GM12878 (cell line): ENCODE measurements around the gene MYO7B.

Experiments used
- CTCF ChIP-seq, 3 experiments: IDR thresholded peaks in 2 of 3; conservative IDR thresholded peaks in 1 of 3; 2 replicates each; pipeline ENCODE4 v1.5.1; 2011; ENCODE audit warnings: low read depth in 3 of 3, low read length in 3 of 3, mild to moderate bottlenecking in 3 of 3, control low read depth in 2 of 3, moderate library complexity in 2 of 3, inconsistent platforms in 1 of 3, mixed read lengths in 1 of 3; ENCODE audit not compliant: control insufficient read depth in 2 of 3, insufficient read depth in 1 of 3; ENCODE audit errors: extremely low read depth in 1 of 3
- FOS ChIP-seq: IDR thresholded peaks from 3 replicates; pipeline ENCODE4 v1.6.1; 2011; ENCODE audit warnings: borderline replicate concordance; ENCODE audit not compliant: insufficient read length; ENCODE audit errors: extremely low read depth
- HDAC6 ChIP-seq: fragments of 200-600 bp; sonication (generic); IDR thresholded peaks from one replicate; pipeline ENCODE4 v1.8.0; 2017; ENCODE audit warnings: antibody characterized with exemption; ENCODE audit not compliant: unreplicated experiment
- YBX1 ChIP-seq: fragments of 450-650 bp; IDR thresholded peaks from 2 replicates; pipeline ENCODE4 v1.6.1; 2016; ENCODE audit warnings: antibody characterized with exemption
- YY1 ChIP-seq: IDR thresholded peaks from 2 replicates; pipeline ENCODE4 v1.6.1; 2011; ENCODE audit warnings: low read depth, mild to moderate bottlenecking, low read length

- TF ChIP-seq HDAC6: no peak
- TF ChIP-seq CTCF (IDR thresholded peaks at IDR 0.05 in 2 of 3, conservative IDR thresholded peaks at IDR 0.05 in 1 of 3; ENCODE audit: control insufficient read depth in 2 of 3, extremely low read depth in 1 of 3, insufficient read depth in 1 of 3, low read depth in 3 of 3, low read length in 3 of 3): no peak
- TF ChIP-seq YBX1: no peak
- TF ChIP-seq YY1: no peak
- TF ChIP-seq FOS: no peak
These were observed 87.3 kb downstream of the MYO7B start for GRCh38 chr2:127622561-127623387.
